Measurements from ENCODE around the gene TMEM132E.

The TMEM132E gene

GRCh38 chr17:34601416-34601815 is 22.0 kb downstream of the TMEM132E start:
- DNase-seq (ENCODE audit: low spot score), result no peak

GRCh38 chr17:34603974-34604373 is 24.6 kb downstream of the TMEM132E start:
- no peak for DNase-seq (ENCODE audit: low spot score)

DNA sequence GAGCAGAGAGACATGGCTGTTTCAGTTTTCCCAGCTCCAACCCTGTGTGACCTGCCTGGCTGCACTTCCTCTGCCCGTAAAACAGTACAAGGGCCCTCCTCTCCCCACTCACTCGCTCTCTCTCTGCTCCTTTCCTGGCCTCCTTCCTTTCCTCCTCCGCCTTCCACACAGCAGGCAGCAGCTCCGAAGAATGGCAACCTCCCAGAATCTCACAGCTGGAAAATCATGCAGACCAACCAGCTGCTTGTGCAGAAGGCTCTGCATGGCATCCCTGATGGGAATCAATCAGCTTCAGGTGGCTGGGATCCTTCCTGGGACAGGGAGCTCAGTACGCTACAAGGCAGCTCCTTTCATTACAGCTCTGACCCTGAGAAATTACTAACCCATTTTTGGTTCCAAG is 27.4 kb downstream of the TMEM132E start:
- no peak for DNase-seq (ENCODE audit: low spot score)

GRCh38 chr17:34607917-34608316 is 28.5 kb downstream of the TMEM132E start:
- no peak for DNase-seq (ENCODE audit: low spot score)

DNA sequence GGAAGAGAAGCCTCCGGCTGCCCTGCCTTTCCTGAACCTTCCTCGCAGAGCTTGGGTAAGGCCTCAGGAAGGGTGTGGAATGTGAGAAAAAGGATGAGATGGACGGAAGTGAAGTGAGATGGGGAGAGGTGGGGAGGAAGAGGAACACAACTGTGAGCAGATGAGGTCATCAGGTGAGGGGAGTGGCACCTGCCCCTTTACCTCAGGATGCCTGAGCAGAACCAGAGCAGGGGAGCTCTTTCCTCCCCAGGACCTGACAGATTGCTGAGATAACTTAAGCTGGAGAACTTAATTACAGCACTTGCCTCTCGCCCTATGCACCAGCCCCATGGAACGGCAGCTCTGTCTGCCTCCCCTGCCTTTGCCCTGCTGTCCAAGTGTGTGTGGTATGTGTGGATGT is 29.8 kb downstream of the TMEM132E start:
- no peak for DNase-seq (ENCODE audit: low spot score)

DNA sequence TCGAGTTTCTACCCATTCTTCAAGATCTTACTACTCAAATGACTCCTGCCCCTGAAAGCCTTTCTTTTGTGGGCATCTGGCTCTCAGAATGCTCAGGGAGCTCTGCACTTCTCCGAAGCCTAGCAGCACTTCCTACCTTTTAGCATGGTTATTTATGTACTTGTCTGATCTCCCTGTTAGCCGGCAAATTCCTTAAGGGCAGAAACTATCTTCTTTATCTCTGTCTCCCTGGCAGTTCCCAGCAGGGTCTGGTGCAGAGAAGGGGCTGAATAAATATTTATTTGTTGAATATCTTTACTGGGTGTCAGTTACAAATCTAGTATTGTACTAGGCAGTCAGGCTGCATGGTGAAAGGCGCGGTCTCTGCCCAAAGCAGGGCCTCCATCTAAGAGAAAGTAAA is 30.7 kb downstream of the TMEM132E start:
- DNase-seq (ENCODE audit: low spot score), result no peak

- DNase-seq (ENCODE audit: low spot score), result no peak
Observed at GRCh38 chr17:34610506-34610905, 31.1 kb downstream of the TMEM132E start.

DNA sequence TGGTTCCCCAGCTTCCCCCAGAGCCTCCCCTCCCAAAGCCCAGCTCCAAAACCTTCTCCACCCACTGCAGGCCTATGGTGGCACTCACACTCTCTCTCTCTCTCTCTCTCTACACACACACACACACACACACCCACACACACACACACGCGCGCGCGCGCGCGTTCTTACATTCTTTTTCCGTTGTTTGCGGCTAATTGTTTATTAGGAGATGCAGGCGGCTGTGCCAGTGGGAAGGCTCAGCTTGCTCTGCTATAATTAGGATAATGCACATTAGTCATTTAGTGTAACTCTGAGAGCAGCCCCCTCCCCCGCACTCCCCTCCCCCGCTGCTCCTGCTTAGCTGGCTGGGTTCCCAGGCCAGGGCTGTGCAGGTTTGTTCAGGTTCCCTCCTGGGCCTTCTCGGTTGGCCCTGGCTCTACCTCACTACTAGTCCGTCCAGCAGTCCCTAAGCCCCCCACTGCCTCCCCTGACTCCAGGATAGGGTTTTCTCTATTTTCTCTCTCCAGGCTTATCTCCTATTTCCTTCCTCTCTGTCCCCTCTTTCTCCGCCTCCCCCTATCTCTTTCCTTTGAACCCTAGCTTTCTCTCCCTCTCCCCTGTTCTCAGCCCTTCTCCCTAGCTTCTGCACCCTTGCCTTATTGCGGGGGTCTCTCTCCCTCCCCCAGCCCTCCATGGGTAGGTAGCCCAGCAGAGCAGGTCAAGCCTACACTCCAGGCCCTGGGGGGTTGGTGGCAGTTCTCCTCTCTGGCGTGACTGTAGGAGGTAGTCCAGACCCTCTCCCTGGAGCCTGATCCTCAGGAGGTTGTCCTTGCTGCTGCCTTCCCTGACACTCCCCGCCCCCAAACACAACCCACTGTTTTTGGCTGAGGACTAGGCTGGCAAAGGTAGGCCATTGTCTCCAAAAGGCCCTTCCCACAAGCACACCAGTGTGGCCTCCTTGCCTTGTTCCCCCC is 34.0 kb downstream of the TMEM132E start:
- no peak for DNase-seq (ENCODE audit: low spot score)

DNA sequence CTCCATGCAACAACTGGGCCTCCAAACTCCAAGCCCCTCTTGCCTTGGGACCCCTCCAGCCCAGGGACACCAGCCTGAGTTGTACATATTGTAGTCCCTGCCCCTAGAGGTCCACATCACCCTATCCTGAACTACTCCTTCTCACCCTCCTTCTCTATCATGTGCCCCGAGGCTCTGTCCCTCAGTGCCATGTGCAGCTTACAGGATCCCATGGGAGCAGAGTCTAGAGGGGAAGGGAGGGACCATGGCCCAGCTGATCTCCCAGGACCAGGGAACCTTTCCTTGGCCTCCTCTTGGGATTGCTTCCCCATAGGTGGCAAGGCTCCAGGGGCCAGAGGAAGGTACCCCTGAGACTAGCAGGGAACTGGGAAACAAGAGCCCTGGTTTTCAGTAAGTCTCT is 35.3 kb downstream of the TMEM132E start:
- no peak for DNase-seq (ENCODE audit: low spot score)

DNA sequence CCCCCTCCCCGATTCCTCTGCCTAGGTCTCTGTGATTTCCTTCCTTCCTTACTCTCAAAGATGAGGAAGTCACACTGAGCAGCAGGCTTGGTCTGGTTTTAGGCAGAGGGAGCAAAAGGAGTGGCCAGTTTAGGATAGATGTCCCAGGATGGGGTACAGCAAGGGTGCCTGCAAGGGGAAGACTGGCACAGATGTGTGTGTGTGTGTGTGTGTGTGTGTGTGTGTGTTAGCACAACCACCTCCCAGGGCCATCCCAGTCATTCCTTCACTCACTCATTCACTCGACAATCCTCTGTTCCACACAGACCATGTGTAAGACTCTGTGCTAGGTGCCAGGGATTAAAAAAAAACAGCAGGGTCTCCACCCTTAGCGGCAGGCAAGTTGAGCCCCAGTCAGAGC is 35.9 kb downstream of the TMEM132E start:
- no peak for DNase-seq (ENCODE audit: low spot score)

- DNase-seq (ENCODE audit: low spot score), result no peak
Observed at GRCh38 chr17:34616148-34616547, 36.8 kb downstream of the TMEM132E start.

GRCh38 chr17:34617398-34617797 is 38.0 kb downstream of the TMEM132E start:
- no peak for DNase-seq (ENCODE audit: low spot score)

DNA sequence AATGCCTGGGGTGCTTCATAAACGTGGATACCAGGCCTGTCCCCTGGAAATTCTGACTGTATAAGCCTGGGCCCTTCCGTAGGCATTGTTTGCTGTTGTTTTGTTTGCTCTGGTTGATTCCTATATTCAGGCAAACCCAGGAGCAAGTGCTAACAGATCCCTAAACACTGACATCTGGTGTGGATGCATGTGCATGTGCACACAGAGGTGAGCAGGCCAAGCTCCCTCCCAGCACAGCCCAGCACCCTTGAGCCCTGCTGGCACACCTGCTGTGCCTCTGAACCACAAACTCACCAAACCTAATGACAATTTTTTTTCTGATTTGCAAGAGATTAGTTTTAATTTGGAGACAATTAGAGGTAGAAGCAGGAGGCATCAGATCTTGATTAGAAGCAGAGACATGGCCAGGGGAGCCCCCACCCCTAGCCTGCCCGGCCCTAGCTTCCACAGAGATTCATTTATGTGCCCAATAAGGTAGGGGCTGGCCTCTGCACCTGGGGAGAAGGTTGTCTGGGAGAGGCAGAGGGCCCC is 40.4 kb downstream of the TMEM132E start:
- no peak for DNase-seq (ENCODE audit: low spot score)

GRCh38 chr17:34620458-34620857 is 41.1 kb downstream of the TMEM132E start:
- DNase-seq (ENCODE audit: low spot score), result no peak

- no peak for DNase-seq (ENCODE audit: low spot score)
Observed at GRCh38 chr17:34622862-34623623, 43.7 kb downstream of the TMEM132E start.

DNA sequence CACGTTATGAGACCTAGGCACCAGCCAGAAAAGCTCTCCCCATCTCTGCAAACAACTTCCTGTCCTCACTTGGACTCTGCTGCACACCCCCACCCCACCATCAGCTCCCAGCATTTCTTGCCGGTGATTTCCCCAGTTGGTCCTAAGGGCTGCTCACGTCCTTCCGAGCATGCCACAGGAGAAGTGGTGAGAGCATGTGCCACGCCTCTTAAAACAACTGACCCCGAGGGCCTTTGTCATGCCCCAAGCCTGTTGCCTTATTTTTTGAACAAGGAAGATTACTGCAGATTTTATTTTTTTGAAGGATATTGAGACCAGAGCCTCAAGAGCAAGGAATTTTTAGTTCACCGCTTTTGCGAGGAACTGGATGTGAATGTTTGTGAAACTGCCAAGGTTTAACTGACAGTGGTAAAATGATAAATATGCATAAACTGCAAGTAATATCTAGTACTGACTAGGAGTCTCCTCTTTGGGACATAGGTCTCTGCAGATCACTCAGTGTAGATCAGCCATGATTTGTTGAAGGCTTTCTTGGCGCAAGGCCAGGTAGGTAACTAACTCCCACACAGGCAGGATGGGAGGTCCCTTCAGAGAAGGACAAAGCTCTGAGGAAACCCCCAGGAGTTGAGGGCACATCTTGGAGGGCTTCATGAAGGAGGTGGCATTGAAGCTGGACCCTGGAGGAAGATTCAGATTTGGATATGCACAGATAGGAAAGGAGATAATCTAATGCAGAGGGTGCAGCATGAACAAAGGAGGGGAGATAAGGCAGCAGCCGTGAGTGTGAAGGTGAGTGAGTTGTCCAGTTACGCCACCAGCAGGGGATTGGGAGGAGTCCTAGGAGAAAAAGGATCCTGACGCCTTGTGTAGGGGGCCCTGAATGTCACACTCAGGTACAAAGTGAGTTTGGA is 44.7 kb downstream of the TMEM132E start:
- no peak for DNase-seq (ENCODE audit: low spot score)

DNA sequence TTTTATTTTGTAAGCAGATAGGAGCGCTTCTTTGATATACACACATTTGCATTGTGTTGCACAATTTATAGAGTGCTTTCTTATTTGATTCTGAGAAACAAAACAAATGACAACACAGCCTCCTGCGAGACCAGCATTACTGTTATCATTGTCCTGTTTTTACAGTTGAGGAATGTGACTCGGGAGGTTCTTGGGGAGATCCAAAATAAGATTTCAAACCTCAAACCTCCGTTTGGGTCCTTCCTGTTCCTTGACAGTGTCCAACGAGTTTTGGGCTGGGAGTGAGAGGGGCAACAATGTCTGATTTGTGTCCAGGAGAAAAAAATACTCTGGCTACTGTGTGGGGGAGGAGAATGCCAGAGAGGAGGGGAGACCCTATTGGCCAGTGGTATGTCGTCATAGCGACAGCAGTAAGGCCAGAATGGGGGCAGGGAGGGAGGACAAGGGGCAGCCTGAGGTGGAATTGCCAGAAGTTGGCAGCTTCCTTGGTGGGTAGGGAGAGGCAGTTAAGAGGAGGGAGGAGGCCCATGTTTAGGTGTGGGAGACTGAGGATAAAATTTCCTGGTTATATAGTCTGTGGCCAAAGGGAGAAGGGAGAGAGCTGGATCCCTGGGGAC is 45.5 kb downstream of the TMEM132E start:
- no peak for DNase-seq (ENCODE audit: low spot score)

DNA sequence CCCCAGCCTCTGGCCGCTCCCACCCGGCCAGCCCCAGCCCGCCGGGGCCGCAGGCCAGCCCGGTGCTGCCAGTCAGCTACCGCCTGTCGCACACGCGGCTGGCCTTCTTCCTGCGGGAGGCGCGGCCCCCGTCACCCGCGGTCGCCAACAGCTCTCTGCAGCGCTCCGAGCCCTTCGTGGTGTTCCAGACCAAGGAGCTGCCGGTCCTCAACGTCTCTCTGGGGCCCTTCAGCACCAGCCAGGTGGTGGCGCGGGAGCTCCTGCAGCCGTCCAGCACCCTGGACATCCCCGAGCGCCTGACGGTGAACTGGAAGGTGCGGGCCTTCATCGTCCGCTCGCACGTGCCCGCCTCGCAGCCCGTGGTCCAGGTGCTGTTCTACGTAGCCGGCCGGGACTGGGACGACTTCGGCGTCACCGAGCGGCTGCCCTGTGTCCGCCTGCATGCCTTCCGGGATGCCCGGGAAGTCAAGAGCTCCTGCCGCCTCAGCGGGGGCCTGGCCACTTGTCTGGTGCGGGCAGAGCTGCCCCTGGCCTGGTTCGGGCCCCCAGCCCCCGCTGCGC is 46.8 kb downstream of the TMEM132E start:
- DNase-seq (ENCODE audit: low spot score), result no peak

DNA sequence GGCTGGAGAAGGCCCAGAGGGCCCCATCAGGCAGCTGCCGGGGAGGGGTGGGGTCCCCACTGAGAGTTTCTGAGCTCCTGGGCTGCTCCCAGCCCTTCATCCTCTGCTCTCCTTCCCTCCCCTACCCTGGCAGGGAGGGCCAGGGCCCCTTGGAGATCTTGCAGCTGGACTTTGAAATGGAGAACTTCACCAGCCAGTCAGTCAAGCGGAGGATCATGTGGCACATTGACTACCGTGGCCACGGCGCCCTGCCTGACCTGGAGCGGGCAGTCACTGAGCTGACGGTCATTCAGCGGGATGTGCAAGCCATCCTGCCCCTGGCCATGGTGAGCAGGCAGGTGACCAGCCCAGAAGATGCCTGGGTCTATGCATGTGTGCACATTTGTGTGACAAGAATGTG is 49.5 kb downstream of the TMEM132E start:
- no peak for DNase-seq (ENCODE audit: low spot score)

DNA sequence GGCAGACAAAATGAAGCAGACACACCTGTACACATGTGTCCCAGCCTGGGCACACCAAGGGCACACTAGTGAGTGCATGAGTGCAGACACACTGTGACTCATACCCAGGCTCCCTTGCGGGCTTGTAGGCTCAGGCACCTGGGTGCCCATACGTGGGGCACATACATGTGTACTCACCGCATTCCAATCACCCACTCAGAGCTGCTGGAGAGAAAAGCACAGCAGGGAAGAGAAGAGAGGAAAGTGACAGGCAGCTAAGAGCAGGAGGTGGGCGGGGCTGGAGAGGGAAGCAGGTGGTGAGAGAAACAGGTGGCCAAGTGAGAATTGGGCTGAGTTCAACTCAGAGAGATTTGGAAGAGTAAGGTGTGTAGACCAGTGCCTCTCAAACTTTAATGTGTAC is 54.0 kb downstream of the TMEM132E start:
- DNase-seq (ENCODE audit: low spot score), result no peak

DNA sequence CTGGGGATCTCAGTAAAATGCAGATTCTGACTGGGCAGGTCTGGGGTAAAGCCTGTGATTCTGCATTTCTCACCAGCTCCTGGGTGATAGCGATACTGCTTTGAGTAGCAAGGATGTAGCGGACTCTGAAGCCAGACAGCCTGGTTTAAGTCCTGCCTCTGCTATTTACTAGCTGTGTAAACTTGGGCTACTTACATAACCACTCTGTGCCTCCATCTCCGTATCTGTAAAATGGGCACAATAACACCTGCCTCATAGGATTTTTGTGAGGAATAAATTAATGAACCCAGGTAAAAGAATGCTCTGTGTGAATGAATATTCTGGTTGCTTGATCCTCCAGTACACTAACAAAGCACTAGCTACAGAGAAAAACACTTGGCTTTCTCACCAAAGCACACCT is 54.4 kb downstream of the TMEM132E start:
- DNase-seq (ENCODE audit: low spot score), result no peak
